D721Med (cell line): Measurements from ENCODE around the gene PPM1H.
"Not testable (repeated sequence)": the region's sequence is repeated elsewhere in the genome, so short reads cannot be mapped to it uniquely, and the experiment has no call there.

Experiments used
- DNase-seq: peaks from one replicate; pipeline ENCODE4 v3.0.0; 2011; ENCODE audit warnings: low spot score; ENCODE audit not compliant: insufficient read length
- FAIRE-seq: peaks from 2 replicates; lab custom pipeline; 2011; peaks lifted over from hg19 to GRCh38; lab: Jason Lieb, UNC
- CTCF ChIP-seq: IDR thresholded peaks from 2 replicates; pipeline ENCODE4 v1.5.1; 2012; ENCODE audit warnings: mild to moderate bottlenecking, control low read depth; ENCODE audit not compliant: insufficient read depth; ENCODE audit errors: missing control alignments

The PPM1H gene

DNA sequence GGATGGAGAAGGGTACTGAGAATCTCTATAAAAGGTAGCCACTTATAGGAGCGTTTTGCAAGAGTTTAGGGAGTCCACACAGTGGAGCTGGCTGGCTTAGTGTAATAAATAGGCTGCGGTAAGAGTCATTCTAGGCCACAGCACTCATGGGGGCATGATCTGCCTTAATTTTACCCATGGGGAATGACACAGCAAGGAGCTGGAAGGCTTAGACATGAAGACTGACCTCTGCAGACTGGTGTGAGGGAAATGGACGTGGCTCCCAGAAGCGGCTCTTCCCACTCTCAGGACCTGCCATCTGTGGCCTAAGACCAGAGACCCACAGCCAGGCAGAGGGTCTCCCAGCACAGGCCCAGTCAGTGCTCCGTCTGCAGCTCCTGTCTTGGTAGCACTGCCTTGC, 173.3 kb downstream of the PPM1H start:
- TF ChIP-seq CTCF: no peak
- FAIRE-seq: no peak
- DNase-seq: no peak

GRCh38 chr12:62760779-62761178, 174.2 kb downstream of the PPM1H start:
- DNase-seq: no peak
- TF ChIP-seq CTCF: no peak
- no peak for FAIRE-seq

DNA sequence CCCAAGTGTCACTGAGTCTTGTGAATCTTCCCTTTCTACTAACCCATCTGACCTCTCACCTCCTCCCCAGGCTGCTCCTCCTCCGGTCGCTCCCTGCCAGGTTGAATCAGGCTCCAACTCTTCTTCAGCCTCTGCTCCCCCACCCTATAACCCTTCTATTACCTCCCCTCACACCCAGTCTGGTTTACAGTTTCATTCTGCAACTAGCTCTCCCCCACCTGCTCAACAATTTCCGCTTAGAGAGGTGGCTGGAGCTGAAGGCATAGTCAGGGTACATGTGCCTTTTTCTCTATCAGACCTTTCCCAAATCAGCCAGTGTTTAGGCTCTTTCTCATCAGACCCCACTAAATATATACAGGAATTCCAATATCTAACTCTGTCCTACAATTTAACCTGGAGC, 174.6 kb downstream of the PPM1H start:
- FAIRE-seq, DNase-seq: not testable (repeated sequence)

DNA sequence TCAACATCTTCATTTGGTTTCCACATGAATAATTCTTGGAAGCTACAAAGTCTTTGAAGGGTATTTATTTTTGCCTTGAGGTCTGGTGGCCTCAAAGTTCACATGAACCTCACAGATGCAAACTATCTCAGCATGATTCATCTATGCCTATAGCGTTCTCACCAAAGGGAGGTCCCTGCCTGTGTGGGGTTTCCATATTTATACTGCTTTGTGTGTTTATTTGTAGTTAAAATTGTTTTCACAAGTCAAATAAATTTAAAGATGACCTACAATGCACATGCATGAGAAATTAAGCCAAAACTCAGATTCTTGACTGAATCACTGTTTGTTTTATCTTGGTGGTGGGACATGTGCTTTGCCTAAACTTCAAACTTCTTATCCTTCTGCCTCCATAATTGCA, 176.7 kb downstream of the PPM1H start:
- no peak for TF ChIP-seq CTCF
- DNase-seq: no peak
- FAIRE-seq: no peak

DNA sequence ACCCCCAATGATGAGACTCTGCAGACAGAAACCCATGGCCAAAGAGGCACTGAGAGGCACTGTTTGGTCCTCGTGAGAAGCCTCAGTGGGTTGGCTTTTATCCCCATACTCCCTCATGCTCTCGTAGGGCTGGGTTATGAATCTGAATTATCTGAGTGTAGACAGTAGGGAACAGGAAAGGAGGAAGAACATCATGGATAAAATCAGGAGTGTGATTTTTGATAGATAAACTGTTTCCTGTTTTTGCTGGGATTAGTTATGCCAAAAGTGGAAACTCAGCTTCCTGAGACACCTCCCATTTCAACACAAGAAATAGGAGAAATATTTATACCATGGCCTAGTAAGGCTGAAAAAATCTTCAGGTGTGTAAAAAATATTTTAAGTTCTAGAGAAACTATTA, 177.9 kb downstream of the PPM1H start:
- DNase-seq (no peak), FAIRE-seq (no peak)
- TF ChIP-seq CTCF: no peak

DNA sequence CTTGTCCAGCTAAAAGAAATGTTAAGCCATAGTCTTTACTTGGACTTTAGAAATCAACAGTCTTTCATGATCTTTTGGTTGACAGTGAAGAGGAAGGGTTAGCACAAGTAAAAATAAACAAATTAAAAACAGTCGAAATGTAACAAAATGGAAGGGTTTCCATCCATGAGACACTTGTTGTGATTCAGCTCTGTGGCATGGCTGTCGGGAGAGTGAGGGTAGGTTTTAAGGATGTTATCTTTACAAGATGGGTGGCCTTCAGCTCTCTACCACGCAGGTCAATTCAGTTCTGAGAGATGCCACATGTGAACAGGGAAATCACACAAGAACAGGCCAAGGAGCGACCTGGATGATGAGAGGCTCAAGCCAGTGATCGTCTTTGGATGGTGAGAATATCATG, 180.2 kb downstream of the PPM1H start:
- FAIRE-seq (no peak), DNase-seq (no peak)
- no peak for TF ChIP-seq CTCF

DNA sequence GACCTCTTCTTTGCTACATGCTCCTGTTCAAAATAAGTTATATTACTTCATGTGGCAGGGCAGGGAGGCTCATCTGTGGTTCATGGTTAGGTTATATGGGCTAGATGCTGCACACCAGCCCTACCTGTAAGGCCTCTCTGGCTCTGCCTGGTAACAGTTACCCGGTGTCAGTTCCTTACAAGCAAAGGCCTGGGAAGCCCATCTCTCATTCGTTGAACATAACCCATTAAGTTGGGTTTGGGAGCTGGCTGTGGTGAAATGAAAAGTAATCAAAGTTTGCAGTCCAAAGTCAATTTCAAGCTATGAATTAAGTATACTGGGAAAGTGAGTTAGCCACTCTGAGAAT, 183.2 kb downstream of the PPM1H start:
- no peak for FAIRE-seq
- TF ChIP-seq CTCF: no peak
- no peak for DNase-seq
